RCC 7860 (cell line): ENCODE results near the gene BCL2.

ENCODE experiments used
- DNase-seq: peaks from one replicate; pipeline ENCODE4 v3.0.0-alpha.2; 2015; ENCODE audit warnings: low spot score
- FAIRE-seq: peaks from 2 replicates; lab custom pipeline; 2012; peaks lifted over from hg19 to GRCh38; lab: Jason Lieb, UNC

The BCL2 gene

DNA sequence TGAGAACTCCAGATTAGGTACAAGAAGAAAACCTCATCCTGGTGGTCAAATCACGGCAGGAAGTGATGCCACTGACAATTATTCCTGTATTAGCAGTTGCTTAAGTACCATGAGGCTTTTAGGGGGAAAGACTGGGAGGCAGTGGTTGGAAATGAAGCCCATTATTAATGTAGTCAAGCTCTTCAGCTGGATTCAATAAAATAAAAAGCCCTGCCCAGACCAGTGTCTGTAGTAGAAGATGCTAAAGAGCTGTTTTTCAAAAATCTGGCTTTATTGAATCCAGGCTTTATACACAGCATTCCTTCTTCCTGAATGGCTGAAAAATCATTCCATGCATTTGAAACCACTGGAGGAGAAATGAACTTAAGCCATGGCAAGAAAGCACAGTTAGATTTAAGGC, 155.2 kb downstream of the BCL2 start:
- FAIRE-seq (no peak), DNase-seq (no peak)

DNA sequence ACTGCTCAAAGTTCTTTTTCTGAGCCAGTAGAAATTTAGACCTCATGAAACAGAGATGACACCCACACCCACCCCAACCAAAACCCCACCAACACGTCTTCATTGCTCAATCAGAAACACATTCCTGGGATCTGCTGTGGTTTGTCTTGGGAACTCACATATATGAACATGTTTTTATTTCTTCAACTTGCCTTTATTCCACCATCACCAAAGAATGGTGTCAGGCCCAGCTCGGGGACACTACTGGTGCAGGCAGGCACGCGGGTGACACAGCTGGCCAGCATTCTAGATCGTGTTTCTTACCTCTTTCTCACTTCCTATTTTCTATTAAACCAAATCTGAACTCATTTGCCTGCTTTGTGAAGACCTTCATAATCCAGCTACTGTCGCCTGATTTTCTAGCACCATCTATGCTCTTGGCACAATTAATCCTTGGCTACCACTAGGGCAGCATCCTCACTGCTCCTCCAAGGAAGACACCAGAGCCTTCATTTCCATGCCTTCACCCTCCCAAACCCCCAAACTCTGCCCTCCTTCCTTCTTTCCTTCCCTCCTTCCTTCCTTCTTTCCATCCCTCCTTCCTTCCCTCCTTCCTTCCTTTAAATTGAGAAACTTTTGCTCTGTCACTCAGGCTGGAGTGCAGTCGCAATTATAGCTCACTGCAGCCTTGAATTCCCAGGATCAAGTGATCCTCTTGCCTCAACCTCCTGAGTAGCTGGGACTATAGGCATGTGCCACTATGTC, 157.1 kb downstream of the BCL2 start:
- DNase-seq (no peak), FAIRE-seq (no peak)

DNA sequence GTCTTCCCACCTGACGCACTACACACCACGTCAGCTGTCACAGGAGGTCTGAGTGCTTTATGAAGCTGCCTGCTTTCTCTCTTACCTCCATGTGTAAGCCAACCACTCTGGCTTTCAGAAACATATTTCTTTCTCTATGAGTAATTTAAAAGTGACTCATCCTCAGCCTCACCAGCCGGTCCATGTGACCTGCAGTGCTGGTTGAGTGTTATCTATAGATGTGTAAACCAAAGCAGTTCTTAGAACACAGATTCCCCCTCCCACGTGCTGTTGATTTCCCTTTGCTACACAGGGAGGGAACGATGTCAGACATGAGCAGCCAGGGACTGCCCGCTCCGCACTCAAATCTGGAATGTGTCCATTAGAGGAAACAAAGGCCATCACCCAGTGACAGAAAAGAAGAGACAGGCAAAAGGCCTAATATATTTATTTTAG, 157.8 kb downstream of the BCL2 start:
- DNase-seq (peak; percentile 87), FAIRE-seq (peak; percentile 93)

DNA sequence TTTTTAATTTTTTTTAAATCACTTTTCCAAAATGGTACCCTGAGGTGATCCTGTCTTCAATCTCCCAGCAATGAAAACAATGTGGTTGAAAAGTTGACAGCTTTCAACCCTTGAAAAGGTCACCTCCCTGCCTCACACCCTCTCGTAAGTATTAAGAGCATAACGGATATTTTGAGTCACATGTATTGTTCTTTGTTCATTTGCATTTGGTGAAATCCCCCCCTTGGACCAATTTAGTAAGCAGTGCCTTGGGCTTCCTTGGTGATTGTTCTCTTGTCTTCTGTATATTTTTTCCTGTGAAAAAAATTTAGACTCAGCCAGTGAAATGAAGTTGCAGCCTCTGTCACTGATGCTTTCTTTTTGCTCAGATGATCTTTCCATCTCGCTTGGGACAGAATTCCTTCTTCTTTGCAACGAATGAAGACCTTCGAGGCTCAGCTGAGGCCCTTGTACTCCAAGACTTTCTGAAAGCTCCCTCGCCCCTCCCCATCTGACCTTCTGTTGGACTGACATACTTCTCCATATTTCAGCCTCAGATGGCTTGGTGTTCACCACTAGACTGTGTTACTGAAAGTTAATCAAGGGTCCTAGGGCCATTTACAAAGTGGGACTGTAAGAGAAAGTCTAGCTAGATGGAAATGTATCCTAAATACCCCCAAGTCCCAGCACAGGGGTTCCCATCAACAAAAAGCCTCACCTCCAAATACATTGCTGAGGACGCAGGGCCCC, 158.4 kb downstream of the BCL2 start:
- no peak for DNase-seq

DNA sequence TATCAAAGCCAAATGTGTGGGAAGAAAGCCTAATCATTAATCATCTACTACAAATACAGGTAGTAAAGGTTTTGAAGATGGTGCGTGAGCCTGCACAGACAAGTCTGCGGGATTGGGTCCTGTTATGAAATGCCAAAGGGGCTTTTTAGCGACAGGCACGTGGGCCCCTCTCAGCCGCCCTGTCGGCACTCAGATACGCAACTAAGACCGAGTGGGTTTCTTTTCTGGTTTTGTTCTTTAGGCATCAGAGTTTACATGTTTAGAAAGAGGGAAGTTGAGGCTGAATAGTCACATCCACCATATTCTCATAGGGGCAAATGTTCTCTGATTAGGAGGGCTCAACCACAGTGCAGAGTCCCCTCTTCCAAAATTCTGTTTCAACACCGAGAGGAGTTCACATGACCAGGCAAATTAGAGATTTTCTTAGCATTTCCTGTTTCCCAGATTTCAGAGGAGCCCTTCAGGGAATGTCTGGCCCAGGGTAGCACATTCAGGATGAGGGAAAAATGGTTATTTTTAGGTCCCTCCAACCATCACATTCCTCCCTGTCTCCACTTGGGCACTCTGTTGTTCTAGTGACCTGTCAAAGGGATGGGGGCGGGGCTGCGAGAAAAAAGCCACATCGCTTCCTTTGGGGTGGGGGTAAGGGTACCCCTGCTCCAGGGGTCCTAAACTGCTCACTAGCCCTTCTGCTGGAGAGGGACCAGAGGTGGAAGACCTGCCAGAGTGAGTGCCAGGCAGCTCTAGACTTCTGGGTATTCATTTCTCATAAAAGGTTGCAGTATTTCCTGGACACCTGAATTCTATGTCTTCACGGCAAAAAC, 159.2 kb downstream of the BCL2 start:
- DNase-seq (no peak), FAIRE-seq (no peak)

More for the DNA sequence above, 158.4 kb downstream of the BCL2 start:
- no peak for FAIRE-seq

DNA sequence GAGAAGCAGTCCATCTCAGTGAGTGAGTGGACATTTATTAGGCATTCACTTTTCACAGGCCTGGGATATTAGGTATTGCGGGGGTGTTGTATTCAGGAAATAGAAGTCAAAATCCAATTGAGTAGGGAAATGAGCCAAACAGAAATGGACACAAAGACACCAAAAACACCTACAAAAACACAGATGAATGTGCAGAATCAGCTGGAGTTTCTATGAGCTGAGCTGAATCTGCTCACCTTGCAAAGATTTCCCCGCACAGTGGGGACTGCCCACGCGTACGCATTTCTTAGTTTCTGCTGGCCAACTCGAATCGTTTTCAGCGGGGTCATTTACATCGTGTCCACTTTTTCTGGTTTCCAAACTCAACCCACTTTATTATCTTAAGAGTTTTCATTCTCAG, 160.0 kb downstream of the BCL2 start:
- no peak for FAIRE-seq
- no peak for DNase-seq

DNA sequence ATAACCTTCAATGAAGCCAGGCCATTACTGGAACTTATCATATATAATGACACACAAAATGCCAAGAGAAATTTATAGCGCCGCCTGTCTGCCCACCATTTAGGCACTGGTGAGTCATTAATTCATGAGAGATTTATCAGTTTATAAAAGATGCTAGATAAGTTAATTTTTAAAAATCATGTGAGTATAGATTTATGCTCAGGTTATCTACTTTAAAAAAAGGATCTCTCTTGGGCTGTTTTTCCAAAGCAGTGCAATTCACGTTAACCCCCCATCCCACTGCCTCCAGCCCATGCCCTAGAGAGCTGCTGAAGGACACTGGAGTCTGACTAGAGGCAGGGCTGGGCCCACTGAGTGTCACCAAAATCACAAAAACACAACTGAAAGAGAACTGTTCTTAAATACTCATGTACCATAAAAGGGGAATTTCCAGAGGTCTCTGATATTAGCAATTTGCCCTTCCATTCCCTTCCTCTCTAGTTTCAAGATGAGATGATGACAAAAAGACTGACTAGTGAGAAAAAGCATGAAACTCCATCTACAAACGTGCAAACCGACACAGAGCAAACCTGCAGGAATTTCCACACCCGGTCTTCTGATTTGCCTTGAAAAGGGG, 160.8 kb downstream of the BCL2 start:
- no peak for DNase-seq

DNA sequence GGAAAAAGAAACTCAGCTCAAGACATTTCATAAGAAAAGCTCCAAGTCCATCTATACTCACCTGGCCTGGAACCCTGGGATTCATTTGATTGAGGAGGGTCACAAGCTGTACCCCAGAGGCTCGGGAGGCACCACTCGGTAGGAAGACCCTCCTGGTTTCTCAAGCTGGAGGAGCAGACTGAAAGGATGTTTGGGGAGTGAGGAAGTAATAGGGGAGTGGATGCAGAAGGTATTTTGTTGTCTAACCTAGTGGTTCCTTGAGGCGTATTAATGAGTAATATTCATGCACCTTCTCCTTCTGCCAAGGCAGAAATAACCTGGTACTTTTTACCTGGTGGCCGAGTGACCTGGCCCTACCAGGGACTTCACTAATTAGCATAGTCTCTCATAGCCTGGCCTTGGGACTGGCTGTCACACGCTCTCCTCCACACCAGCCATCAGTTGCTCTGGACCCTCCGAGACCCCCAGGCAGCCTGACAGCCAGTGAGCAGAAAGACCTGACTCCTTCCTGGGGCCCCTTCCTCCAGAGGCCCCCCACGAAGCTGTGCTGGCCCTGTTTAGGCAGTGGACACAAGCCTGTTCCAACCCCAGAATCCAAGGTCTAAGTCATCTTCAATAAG, 161.4 kb downstream of the BCL2 start:
- FAIRE-seq (no peak), DNase-seq (no peak)

More for the DNA sequence above, 160.8 kb downstream of the BCL2 start:
- FAIRE-seq, result no peak

DNA sequence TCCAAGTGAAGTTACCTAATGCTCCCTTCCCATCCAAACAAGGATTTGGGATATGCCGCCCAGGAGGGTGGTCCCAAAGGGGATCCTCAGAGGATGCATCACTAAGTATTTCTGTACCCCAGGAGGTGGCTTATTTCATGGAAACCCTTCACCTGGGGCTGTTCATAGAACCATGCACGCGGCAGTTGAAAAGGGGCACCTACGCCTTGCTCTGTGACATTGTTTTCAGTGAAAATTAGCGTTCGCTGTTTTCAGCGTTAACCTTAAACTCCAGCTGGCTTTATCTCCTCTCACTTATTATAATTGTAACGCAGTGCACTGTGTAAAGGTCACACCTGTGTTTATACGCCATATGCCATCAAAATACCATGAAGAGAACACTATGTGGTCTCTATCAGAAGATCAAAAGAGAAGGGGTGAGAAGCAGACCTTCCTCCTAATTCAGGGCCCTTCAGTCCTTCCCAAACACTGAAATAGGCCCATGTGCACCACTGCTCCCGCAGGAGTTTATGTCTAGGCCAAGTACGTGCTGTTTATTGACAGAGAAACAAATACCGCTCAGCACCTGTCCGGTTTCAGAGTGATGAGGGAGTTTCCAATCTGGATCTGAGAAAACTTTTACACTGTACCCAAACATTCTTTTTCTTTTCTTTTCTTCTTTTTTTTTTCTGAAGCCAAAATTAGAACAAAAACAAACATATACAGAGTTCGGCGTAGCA, 162.1 kb downstream of the BCL2 start:
- FAIRE-seq (no peak), DNase-seq (no peak)

DNA sequence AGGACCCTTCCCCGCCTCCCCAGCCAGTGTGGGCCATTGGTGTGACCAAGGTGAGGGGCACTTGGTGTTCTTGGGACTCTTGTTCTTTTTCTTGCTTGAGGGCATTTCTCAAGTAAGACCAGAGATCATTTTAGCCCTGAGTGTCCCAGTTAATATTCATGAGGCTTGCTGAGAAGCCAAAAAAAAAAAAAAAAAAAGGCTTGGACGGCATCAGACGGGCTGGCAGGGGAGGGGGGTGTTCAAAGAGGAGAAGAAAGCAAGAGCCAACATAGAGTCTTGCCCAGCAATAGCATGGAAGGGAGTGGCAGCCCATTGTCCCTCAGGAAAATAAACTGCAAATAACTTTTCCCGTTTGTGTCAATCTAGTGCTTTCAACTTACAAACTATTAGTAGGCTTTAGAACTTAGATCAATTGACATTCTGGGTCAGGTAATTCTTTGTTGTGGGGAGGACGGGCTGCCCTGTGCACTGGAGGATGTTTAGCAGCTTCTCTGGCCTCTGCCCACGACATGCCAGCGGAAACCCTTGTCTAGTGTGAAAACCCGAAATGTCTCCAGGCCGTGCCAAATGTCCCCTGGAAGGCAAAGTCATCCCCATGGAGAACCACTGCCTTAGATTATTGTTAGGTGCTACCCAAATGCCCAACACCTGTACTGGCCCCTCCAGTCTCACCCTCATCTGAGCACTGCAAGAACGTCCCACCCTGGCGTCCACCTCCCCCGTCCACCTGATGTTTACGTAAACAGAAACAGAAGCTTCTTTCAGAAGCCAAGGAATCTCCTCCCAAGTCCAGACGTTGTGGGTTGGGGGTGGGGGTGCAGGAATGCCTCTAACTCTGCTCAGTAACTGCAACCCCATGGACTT, 163.4 kb downstream of the BCL2 start:
- FAIRE-seq (no peak), DNase-seq (no peak)

DNA sequence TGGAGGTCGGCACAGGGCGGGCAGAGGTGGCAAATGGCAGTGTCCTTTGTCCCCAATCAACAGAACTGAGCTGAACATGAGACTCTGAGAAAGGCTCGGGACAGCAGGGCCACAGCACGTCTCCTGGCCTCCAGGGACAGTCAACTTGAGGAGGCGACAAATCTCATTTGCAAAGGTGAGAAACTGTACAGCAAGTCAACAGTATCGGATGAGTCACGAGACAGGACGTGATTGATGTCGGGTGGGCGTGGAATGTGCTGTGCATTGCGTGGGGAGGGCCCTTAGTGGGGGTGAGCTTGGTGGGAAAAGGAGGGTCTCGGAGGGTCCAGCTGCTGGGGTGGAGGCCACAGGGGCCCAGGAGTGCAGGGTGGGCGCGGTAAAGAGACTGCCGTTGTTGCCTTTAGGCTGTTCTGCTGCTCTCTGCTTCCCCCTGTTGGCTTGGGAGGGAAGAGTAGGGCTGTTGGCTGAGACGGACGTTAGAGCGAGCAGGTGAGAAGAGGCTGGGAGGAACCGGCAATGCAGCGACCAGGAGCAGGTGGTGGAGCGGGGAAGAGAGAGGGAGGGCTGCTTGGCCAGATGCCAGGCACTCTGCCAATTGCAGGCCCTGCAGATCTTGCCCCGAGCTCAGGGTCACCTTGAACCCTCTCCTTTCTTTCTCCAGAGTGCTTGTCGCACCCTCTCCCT, 164.3 kb downstream of the BCL2 start:
- FAIRE-seq (no peak), DNase-seq (no peak)

DNA sequence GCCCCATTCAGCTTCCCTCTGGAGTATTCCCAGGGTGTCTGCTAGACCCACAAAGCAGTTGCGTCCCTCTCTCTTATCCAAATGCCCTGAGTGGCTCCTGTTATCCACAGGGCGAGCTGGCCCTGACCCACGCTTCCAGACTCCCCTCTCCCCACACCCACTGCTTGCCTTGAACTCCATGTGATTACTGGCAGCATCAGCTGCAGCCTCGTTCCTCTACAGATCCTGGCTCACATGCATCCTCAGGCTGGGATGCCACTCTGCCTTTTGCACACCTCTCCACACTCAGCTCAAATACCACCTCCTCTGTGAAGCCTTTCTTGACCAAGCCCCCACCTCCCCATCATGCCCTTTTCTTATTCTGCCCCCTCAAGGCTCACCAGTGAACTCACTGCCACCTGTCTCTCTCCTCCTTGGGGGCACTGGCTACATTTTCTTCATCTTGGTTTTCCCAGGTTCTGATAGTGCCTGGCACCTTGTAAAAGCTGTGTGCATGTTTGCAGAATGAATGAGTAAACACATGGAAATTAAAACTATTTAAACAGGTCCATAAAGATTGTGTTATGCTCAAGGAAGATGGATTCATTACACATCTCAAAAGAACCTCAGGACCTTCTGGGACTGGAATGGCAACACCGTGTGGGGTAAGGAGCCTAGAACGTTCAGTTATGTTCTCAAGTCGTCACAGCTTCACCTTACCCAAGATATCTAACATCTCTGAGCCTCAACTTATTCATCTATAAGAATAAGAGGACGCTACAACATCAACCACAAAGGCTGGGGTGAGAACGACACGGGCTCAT, 165.0 kb downstream of the BCL2 start:
- no peak for FAIRE-seq
- DNase-seq, result no peak

DNA sequence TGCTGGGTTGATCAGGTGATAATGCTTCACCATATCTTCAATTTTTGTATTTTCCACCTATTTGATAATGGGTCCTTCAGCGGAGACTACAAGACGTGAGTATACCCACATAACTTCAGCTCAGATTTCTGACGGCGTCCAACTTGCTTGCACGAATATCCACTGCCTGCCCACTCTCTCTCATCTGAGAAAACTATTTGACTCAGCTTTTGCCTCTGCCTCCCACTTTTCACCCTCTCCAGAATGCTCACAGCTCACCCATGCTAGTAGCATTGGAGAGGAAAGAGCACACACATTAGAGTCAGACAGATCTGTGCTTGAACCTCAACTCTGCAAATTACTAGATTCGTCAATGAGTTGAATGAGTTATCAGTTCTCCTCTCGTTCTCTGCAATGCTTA, 166.8 kb downstream of the BCL2 start:
- FAIRE-seq (no peak), DNase-seq (no peak)

DNA sequence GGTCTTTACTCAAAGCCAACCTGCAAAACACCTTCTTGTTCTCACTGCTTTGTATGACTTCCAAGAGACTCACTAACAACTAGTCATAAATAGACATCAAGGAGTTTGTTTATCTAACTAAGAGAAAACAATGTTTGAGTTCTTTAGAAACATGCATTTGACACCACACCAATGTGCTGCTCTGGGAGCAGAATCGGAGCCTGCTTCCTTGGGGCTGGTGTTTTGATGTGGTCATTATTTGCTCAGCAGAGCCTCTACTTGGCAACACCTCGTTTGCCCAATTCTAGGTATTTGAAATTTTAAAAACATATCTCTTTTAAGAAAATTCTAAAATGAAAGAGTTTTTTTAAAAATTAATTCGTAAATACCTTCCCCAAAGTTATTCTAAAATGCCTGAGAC, 167.5 kb downstream of the BCL2 start:
- FAIRE-seq (no peak), DNase-seq (no peak)

DNA sequence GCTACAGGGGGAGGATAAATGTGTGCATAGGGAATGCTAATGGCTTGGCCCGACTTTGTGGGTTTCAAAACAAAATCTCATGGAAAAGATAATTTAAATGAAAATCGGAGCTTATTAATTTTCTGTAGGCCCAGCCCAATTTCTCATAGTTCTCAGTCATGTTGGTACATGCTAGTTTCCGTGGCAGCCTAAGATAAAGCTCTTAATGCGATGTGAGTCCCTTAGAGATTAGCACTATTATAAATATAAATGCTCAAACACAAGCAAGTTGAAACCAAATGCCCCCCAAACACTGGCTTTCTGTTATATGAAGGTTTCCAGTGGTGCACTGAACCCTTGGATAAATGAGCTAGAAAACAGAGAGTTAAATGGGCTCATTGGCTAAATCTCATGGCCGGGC, 168.0 kb downstream of the BCL2 start:
- no peak for FAIRE-seq
- no peak for DNase-seq

DNA sequence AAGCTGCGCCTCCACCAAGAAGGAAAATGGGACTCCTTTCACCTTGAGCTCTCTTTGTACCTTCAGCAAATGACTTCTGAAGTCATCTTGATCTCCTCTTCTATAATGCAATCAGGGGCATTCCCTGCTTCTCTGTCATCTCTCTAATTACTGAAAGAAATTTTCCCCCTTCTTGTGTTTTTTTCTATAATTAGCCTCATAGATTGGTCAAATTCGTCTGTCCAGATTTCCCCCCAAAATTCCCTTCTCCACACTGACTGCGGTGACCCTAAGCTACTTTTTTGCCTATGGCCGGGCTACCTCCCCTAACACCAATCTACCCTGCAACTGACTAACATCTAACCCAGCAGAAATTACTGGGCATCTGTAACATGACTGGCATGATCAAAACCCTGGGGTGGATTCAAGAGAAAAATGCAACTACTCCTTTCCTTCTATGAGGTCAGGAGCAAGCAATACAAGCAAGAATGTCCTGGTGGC, 168.6 kb downstream of the BCL2 start:
- DNase-seq (no peak), FAIRE-seq (no peak)

DNA sequence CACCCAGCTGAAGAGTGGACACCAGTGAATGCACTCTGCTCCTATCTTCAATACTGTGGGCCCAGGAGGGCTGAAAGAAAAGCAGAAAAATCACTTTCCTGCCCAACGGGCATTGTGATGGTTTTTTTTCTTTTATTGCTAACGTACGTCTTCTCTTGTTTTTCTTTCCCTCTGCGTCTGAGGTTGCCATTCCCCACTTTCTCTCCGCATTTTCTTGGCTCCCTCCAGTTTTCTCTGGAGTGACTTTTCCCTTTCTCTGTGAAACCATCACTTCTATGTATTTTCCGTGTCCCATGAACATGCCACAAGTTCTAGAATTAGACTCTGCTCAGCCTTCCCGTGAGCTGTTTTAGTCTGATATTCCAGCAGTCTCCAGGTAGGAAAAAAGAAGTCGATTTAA, 169.2 kb downstream of the BCL2 start:
- FAIRE-seq (no peak), DNase-seq (no peak)

DNA sequence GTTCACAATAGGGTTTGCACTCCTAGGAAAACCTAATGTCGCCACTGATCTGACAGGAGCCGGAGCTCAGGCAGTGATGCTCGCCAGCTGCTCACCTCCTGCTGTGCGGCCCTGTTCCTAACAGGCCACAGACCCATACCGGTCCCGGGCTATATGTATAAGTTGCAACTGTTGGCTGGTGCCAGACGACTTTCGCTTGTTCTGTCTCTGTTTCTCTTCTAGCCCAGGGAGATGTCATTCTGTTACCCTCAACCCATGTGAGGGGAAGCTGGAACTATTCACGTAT, 170.3 kb downstream of the BCL2 start:
- DNase-seq (no peak), FAIRE-seq (no peak)
